Activated naive CD8-positive, alpha-beta T cell treated with anti-CD3 and anti-CD28 coated beads, Interleukin-2, amount 50 U/mL, for 24 hours (primary cell): ENCODE measurements around the gene STIMATE.

Source experiments
- ATAC-seq: fragments of 150-1000 bp; cut with Tn5 transposase; one replicate; pipeline ENCODE4 v1.10.0; 2021
- DNase-seq: peaks from one replicate; pipeline ENCODE4 v3.0.0; 2021
- H3K27ac Mint-ChIP-seq: one replicate; pipeline ENCODE4 v1.8.0; 2021; ENCODE audit warnings: mild to moderate bottlenecking, mixed read lengths
- H3K27me3 Mint-ChIP-seq: one replicate; pipeline ENCODE4 v1.8.0; 2021; ENCODE audit warnings: mixed read lengths
- H3K36me3 Mint-ChIP-seq: one replicate; pipeline ENCODE4 v1.8.0; 2021; ENCODE audit warnings: low read depth, mixed read lengths
- H3K4me1 Mint-ChIP-seq: one replicate; pipeline ENCODE4 v1.8.0; 2021; ENCODE audit warnings: mixed read lengths
- H3K4me3 Mint-ChIP-seq: one replicate; pipeline ENCODE4 v1.8.0; 2021; ENCODE audit warnings: mild to moderate bottlenecking, moderate library complexity, mixed read lengths
- H3K9me3 Mint-ChIP-seq: one replicate; pipeline ENCODE4 v1.8.0; 2021; ENCODE audit warnings: mixed read lengths

The STIMATE gene

GRCh38 chr3:52910823-52911222, 13.5 kb upstream of the STIMATE start:
- peaks cover 9% of the 10 kb centered on the region for H3K4me1 Mint-ChIP-seq
- H3K27me3 Mint-ChIP-seq = no peaks in the 10 kb centered on the region
- H3K4me3 Mint-ChIP-seq = no peak overlapping the region
- no peaks in the 10 kb centered on the region for H3K9me3 Mint-ChIP-seq
- H3K36me3 Mint-ChIP-seq = peaks cover 34% of the 10 kb centered on the region
- no peak overlapping the region for H3K27ac Mint-ChIP-seq
- ATAC-seq = no peak
- DNase-seq = no peak

DNA sequence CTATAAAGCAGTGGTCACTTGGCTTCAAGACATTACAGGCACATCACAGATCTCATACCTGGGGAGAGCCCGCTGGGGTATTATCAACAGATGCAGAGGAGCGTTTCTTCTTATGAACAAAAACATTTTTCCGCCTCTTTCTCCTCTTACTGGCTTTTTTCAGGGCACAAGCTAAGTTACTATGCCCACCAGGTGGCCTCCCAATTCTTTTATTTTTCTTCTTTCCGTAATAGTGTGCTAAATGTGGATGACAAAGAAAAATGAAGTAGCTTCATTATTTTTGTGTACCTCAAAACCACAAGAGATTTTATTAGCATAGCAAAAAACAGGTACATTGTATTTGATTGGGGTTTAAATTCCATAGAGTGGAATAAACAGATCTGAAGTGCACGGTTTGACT, 10.1 kb upstream of the STIMATE start:
- Mint-ChIP-seq H3K27me3 (no peaks in the 10 kb centered on the region), H3K36me3 (peaks cover 32% of the 10 kb centered on the region), H3K9me3 (no peaks in the 10 kb centered on the region), H3K4me3 (no peak overlapping the region), H3K4me1 (peaks cover 4% of the 10 kb centered on the region), H3K27ac (no peak overlapping the region)
- DNase-seq (no peak), ATAC-seq (no peak)

GRCh38 chr3:52904552-52904951, 7.2 kb upstream of the STIMATE start:
- no peaks in the 10 kb centered on the region for H3K4me1 Mint-ChIP-seq
- H3K36me3 Mint-ChIP-seq = peaks cover 18% of the 10 kb centered on the region
- H3K9me3 Mint-ChIP-seq = no peaks in the 10 kb centered on the region
- no peaks in the 10 kb centered on the region for H3K27me3 Mint-ChIP-seq
- H3K27ac Mint-ChIP-seq = no peak overlapping the region
- DNase-seq (no peak), ATAC-seq (no peak)
- no peak overlapping the region for H3K4me3 Mint-ChIP-seq

DNA sequence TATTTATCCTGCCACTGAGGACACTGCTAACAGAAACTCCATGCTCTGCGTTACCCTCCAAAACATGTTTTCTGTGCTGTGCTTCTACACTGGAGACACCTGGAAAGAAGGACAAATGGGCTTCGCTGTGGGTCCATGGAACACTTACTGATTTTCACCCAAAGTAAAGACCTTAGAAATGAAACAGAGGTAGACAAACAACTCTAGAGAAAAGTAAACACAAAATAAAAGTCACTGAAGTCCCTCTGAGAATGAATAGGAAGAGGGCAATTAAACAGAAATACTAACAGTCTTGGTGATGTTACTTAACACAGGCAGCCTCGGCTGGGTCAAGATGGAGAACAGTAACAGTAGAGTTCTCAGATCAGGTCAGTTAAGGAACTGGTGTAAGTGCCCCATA, 6.7 kb upstream of the STIMATE start:
- Mint-ChIP-seq H3K27ac (no peak overlapping the region), H3K4me1 (no peaks in the 10 kb centered on the region), H3K27me3 (no peaks in the 10 kb centered on the region), H3K9me3 (no peaks in the 10 kb centered on the region), H3K4me3 (no peak overlapping the region), H3K36me3 (peaks cover 18% of the 10 kb centered on the region)
- no peak for DNase-seq
- no peak for ATAC-seq

- no peaks in the 10 kb centered on the region for H3K27me3 Mint-ChIP-seq
- DNase-seq (no peak), ATAC-seq (no peak)
- peak overlapping the region; percentile 84 for H3K27ac Mint-ChIP-seq
- no peaks in the 10 kb centered on the region for H3K9me3 Mint-ChIP-seq
- H3K4me3 Mint-ChIP-seq = peak overlapping the region; percentile 96
- peaks cover 8% of the 10 kb centered on the region for H3K36me3 Mint-ChIP-seq
- H3K4me1 Mint-ChIP-seq = peaks cover 52% of the 10 kb centered on the region
These were observed 735 bp downstream of the STIMATE start for GRCh38 chr3:52896613-52897012.

DNA sequence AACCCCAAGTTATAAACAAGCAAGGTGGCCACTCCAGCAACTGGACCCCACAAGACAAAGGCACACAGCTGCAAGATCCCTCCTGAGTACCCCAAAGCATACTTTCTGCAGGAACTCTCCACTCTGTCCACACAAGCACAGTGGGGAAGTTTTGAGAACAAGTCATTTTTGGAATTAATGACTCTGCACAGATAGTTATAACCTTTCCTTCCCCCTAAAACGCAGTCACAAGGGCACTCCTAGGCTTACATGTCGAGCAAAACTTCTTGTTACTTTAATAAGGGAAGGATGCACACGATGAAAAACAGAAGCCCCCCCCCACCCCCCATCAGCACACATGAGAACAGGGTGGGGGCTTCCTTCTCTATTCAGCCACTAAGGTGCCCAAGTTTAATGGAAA, 1.2 kb downstream of the STIMATE start:
- no peak for DNase-seq
- H3K36me3 Mint-ChIP-seq = peaks cover 8% of the 10 kb centered on the region
- no peaks in the 10 kb centered on the region for H3K27me3 Mint-ChIP-seq
- H3K9me3 Mint-ChIP-seq = no peaks in the 10 kb centered on the region
- ATAC-seq = no peak
- peaks cover 57% of the 10 kb centered on the region for H3K4me1 Mint-ChIP-seq
- H3K4me3 Mint-ChIP-seq = peak overlapping the region; percentile 96
- H3K27ac Mint-ChIP-seq = peak overlapping the region; percentile 68

DNA sequence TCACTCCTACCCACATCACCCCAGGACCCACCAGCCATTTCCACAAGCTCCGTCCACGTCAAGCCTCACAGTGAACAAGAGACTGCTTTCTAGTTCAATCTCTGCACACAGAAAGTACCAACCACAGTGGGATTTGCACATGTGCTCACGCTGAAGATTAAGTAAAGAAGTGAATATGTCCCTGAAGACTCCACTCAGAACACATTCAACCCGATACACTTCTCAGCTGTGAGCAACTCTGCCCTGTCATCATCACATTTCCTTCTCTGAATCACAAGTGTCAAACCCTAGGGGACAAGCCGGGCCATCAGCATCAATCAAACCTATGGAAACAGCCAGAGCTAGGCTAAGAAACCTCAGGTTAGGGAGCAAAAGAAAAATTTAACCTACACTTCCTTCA, 1.9 kb downstream of the STIMATE start:
- H3K27ac Mint-ChIP-seq = peak overlapping the region; percentile 68
- ATAC-seq = peak; percentile 27

DNA sequence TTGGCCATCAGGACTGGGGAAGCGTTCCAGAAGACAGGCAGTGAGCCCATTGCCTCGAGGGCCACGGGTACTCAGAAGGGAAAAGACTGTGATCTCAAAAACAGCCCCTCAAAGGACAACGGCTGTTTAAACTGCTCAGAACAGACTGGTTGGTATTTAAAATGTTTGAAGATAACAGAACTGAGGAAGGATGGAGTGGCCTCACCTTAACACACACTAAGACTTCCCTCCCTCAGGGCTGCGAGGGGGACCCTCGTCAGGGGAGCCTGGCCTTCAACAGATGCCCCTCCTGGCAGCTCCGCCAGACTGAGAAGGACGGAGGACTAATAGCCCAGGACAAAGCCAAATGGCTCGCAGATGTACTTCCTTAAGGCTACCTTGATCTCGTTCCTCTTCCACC, 2.6 kb downstream of the STIMATE start:
- H3K27me3 Mint-ChIP-seq = no peaks in the 10 kb centered on the region
- H3K27ac Mint-ChIP-seq = peak overlapping the region; percentile 68
- H3K9me3 Mint-ChIP-seq = no peaks in the 10 kb centered on the region
- H3K36me3 Mint-ChIP-seq = peaks cover 10% of the 10 kb centered on the region
- DNase-seq (no peak), ATAC-seq (no peak)
- peaks cover 69% of the 10 kb centered on the region for H3K4me1 Mint-ChIP-seq
- no peak overlapping the region for H3K4me3 Mint-ChIP-seq

More for the DNA sequence above, 1.9 kb downstream of the STIMATE start:
- no peak for DNase-seq
- H3K27me3 Mint-ChIP-seq = no peaks in the 10 kb centered on the region
- no peaks in the 10 kb centered on the region for H3K9me3 Mint-ChIP-seq
- peaks cover 63% of the 10 kb centered on the region for H3K4me1 Mint-ChIP-seq
- H3K4me3 Mint-ChIP-seq = peak overlapping the region; percentile 96
- peaks cover 10% of the 10 kb centered on the region for H3K36me3 Mint-ChIP-seq

DNA sequence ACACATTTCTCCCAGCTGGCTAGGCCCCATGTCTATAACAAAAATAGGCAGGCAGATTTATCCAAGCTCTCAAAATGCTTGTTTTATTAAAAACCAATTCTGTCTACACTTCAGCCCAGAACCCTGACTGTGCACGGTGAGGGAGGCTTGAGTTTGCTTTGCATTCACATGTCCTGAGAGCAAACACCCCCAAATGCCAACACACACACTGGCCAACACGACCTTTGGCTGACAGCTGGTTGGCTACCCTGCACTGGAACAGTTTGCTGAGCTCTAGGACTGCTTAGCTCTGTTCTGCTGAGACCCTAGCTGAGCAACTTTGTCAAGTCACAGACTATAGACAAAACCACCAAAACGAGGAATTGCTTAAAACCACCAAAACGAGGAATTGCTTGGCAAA, 3.6 kb downstream of the STIMATE start:
- Mint-ChIP-seq H3K36me3 (peaks cover 10% of the 10 kb centered on the region), H3K4me3 (peak overlapping the region; percentile 60), H3K4me1 (peaks cover 70% of the 10 kb centered on the region), H3K27me3 (no peaks in the 10 kb centered on the region), H3K27ac (peak overlapping the region; percentile 89), H3K9me3 (no peaks in the 10 kb centered on the region)
- ATAC-seq (no peak), DNase-seq (no peak)

- Mint-ChIP-seq H3K27ac (peak overlapping the region; percentile 89), H3K36me3 (peaks cover 10% of the 10 kb centered on the region), H3K27me3 (no peaks in the 10 kb centered on the region), H3K4me3 (peak overlapping the region; percentile 60), H3K9me3 (no peaks in the 10 kb centered on the region), H3K4me1 (peaks cover 70% of the 10 kb centered on the region)
- ATAC-seq (no peak), DNase-seq (no peak)
These were observed 4.6 kb downstream of the STIMATE start for GRCh38 chr3:52892625-52893311.

DNA sequence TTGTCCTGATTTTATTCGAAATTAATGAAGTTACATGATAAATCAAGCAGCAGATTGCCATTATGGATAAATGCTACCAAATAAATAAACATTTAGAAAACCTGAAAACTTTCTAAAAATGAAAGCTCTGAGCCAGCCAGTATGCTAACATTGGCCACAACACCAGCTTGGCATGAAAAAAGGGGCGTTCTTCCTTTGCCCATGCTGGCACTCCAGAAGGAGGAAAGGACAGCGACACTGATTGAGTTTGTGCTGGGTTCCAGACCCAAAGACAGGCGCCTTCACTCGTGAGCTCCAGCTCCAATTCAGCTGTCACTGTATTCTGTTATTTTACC, 5.1 kb downstream of the STIMATE start:
- Mint-ChIP-seq H3K4me1 (peaks cover 70% of the 10 kb centered on the region), H3K4me3 (peak overlapping the region; percentile 60), H3K36me3 (peaks cover 10% of the 10 kb centered on the region), H3K27ac (peak overlapping the region; percentile 89), H3K9me3 (no peaks in the 10 kb centered on the region), H3K27me3 (no peaks in the 10 kb centered on the region)
- no peak for ATAC-seq
- DNase-seq = no peak

GRCh38 chr3:52891615-52892081, 5.7 kb downstream of the STIMATE start:
- DNase-seq (no peak), ATAC-seq (no peak)
- peak overlapping the region; percentile 60 for H3K4me3 Mint-ChIP-seq
- peaks cover 13% of the 10 kb centered on the region for H3K36me3 Mint-ChIP-seq
- H3K9me3 Mint-ChIP-seq = no peaks in the 10 kb centered on the region
- H3K27me3 Mint-ChIP-seq = no peaks in the 10 kb centered on the region
- peak overlapping the region; percentile 89 for H3K27ac Mint-ChIP-seq
- peaks cover 68% of the 10 kb centered on the region for H3K4me1 Mint-ChIP-seq

- peak; percentile 83 for ATAC-seq
- peaks cover 15% of the 10 kb centered on the region for H3K36me3 Mint-ChIP-seq
- H3K27ac Mint-ChIP-seq = peak overlapping the region; percentile 89
- no peaks in the 10 kb centered on the region for H3K27me3 Mint-ChIP-seq
- peak overlapping the region; percentile 39 for H3K4me3 Mint-ChIP-seq
- DNase-seq = peak; percentile 64
- H3K9me3 Mint-ChIP-seq = no peaks in the 10 kb centered on the region
- peaks cover 63% of the 10 kb centered on the region for H3K4me1 Mint-ChIP-seq
These were observed 6.2 kb downstream of the STIMATE start for GRCh38 chr3:52891164-52891563.

DNA sequence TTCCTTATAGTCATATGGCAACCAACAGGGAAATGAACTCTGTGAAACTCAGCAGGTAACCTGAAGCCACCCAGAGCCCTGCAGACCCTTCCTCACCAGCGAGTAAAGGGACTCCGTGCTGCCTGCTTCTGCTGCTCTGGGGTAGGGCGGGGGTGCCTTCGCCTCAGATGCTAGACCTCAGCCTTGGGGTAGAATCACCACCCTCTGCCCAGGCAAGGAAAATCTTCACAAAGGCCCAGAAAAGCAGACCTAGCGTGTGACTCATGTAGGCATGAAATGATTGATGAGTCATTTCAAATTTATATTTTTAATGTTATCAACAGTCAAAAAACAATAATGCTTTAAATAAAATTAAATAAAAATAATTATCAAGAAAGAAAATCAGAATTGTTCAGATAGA, 6.6 kb downstream of the STIMATE start:
- H3K27me3 Mint-ChIP-seq = no peaks in the 10 kb centered on the region
- no peaks in the 10 kb centered on the region for H3K9me3 Mint-ChIP-seq
- ATAC-seq (peak; percentile 42), DNase-seq (peak; percentile 62)
- peak overlapping the region; percentile 89 for H3K27ac Mint-ChIP-seq
- H3K4me1 Mint-ChIP-seq = peaks cover 59% of the 10 kb centered on the region
- peaks cover 19% of the 10 kb centered on the region for H3K36me3 Mint-ChIP-seq
- peak overlapping the region; percentile 34 for H3K4me3 Mint-ChIP-seq

DNA sequence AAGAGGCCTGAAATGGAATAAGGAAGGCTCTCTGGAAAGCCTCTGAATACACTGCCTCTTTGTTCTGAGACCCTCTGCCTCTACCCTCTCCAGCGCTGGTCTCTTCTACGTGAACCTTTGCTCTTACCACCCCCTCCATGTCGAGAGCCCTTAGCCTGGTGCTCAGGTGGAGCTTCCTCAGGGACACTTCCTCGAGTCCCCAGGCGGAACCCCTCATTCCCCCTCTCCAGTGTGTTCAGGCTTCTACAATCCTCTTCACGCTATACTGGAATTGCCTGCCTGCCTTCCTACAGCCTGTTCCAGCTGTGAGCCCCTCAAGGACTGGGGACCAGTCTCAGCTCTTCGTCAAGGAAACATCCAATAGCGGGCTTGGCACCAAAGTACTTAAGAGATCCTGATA, 7.4 kb downstream of the STIMATE start:
- H3K9me3 Mint-ChIP-seq = no peaks in the 10 kb centered on the region
- no peaks in the 10 kb centered on the region for H3K27me3 Mint-ChIP-seq
- peaks cover 51% of the 10 kb centered on the region for H3K4me1 Mint-ChIP-seq
- H3K36me3 Mint-ChIP-seq = peaks cover 22% of the 10 kb centered on the region
- no peak overlapping the region for H3K4me3 Mint-ChIP-seq
- peak overlapping the region; percentile 63 for H3K27ac Mint-ChIP-seq
- ATAC-seq (no peak), DNase-seq (no peak)

GRCh38 chr3:52887166-52887565, 10.2 kb downstream of the STIMATE start:
- Mint-ChIP-seq H3K9me3 (no peaks in the 10 kb centered on the region), H3K4me1 (peaks cover 23% of the 10 kb centered on the region), H3K36me3 (peaks cover 24% of the 10 kb centered on the region), H3K27ac (no peak overlapping the region), H3K27me3 (no peaks in the 10 kb centered on the region), H3K4me3 (no peak overlapping the region)
- no peak for ATAC-seq
- no peak for DNase-seq
